ENCODE results near the gene KLHDC7A. TPM values are rescaled to one million over a fixed set of nuclear protein-coding genes. Genes with fewer than 3 reads are reported as not detected.
A peak's percentile ranks its signal among the peaks of the same experiment; 100 is the strongest.

Gene KLHDC7A
- total RNA-seq, 1 experiment from 2014 or later = 13.5 TPM

- DNase-seq (ENCODE audit: low spot score) = no peak
Measured at GRCh38 chr1:18470671-18471355, 9.9 kb upstream of the KLHDC7A start.

DNA sequence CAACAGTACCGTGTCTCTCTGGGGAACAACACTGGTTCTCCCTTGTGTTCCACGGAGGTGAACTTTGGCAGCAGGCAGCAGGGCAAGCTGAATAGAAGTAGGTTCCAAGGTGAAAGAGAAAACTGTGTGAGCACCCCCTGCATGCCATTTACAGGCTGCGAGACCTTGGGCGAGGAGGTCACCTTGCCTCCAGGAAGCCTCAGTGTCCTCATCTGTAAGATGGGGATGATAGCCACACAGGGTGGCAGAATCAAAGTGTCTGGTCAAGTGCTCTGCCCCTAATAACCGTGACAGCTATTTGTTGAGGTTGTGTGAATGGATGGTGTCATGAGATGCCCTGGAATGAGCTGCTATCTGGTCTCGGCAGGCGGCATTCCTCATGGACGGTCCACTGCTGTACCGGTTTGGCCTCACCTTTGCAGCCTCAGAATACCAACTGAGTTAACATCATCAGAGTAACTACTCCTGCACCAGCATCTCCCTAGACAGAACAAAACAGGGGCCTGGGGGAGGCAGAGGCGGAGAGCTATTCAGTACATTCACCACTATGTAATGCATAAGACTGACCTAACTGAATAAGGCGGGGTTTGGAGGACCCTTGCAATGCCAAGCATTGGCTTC, 7.4 kb upstream of the KLHDC7A start:
- no peak for DNase-seq (ENCODE audit: low spot score)

DNA sequence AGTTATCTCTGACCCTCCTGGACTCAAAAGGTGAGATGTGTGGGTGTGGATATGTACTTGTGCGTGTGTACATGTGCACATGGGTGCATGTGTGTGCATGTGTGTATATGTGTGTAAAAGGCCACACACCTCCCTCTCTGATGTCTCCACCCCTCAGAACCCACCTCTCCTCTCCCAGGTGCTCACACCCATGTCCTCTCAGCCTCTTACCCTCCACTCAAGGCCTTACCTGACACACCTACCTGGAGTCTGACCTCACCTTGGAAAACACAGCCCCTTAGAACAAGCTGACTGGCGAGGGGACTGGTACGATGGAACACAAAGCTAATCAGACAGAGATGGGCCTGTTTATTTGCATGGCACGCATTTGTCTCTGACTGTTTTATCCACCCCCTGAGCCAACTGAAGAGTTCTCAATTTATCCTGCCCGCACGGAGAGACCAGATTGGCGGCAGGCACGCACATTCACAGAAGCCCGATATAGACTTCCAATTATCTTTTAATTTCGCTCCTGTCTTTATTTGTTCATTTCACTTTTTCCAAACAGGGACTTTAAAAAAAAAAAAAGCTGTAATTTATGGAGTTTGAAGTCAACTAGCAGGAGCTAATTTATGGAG, 6.1 kb upstream of the KLHDC7A start:
- DNase-seq (ENCODE audit: low spot score) = no peak

DNA sequence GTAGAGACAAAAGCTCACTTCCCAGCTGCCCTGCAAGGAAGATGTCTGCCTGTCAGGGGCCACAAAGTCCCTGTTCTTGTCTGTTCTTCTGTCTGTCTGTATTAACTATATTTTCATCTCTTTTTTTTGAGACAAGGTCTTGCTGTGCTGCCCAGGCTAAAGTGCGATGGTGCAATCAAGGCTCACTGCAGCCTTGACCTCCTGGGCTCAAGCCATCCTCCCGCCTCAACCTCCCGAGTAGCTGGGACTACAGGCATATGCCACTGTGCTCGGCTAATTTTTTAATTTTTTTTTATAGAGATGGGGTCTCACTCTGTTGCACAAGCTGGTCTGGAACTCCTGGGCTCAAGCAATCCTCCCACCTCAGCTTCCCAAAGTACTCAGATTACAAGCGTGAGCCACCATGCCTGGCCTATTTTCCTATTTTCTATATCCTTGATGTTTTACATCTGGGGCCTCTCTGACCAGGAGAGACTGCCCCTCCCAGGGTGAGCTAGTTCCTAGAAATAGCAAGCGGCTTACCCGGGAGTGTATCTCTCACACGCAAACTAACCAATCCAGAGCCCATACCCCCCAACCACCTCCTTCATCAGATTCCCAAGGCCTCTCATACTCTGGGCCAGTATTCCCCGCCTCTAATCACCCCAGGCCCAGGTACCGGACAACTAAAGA, 5.4 kb upstream of the KLHDC7A start:
- DNase-seq (ENCODE audit: low spot score) = no peak

DNA sequence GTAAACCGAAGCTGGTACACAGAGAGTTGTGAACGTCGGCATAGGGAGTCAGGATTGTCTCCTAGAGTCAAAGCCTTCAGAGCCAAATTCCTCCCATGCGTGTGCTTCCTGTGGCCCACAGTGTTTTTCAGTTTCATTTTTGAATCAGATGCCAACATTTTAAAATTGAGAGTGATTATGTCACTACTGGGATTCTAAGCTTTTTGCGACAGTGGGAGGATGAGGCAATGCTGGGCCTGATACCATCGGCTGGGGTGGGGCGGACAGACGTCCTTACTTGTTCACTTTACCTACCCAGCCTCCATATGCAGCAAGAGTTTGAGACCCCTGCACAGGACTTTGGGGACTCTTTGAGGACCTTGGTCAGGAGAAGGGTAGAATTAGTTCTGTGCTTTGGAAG, 1.3 kb upstream of the KLHDC7A start:
- DNase-seq (ENCODE audit: low spot score) = no peak

GRCh38 chr1:18481190-18481920, 625 bp downstream of the KLHDC7A start:
- no peak for DNase-seq (ENCODE audit: low spot score)

GRCh38 chr1:18481921-18482701, 1.4 kb downstream of the KLHDC7A start:
- DNase-seq (ENCODE audit: low spot score) = peak; percentile 36

- DNase-seq (ENCODE audit: low spot score) = no peak
Measured at GRCh38 chr1:18482721-18483425, 2.1 kb downstream of the KLHDC7A start.

- DNase-seq (ENCODE audit: low spot score) = no peak
Measured at GRCh38 chr1:18484276-18484675, 3.5 kb downstream of the KLHDC7A start.

DNA sequence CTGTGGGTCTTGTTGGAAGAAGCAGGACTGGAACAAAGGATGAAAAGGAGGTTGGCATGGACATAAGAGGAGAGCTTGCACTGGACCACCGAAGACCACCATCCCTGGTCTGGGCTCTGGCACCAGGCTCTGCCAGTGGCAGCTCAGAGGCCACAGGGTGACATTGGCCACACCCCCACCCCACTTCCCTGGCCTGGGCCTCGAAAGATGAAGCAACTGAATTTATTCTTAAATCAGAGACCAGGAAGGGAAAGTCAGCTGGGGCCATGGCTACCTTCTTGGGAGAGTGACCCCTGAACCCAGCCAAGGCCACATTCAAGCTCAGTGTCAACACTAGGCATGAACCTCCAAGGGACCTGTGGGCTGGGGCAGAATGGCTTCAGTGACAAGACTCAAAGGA, 4.0 kb downstream of the KLHDC7A start:
- DNase-seq (ENCODE audit: low spot score) = no peak

DNA sequence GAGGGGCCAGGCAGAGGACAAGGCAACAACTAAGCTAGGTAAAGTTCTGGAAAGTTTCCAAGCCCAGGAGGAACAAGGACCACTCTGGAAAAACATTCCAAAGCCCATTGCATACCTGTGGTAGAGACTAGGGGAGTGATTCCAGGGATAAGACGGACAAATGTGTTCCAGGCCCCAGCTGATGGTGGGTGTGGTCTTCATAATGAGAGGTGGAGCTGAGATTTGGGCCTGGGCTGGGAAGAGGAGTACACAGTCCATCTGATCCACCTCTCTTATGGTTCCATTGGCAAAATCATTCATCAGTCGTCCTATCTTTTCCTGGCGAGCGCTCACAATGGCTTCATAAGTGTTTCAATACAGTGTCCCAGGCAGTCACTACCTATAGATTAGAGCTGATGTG, 4.5 kb downstream of the KLHDC7A start:
- DNase-seq (ENCODE audit: low spot score) = no peak

DNA sequence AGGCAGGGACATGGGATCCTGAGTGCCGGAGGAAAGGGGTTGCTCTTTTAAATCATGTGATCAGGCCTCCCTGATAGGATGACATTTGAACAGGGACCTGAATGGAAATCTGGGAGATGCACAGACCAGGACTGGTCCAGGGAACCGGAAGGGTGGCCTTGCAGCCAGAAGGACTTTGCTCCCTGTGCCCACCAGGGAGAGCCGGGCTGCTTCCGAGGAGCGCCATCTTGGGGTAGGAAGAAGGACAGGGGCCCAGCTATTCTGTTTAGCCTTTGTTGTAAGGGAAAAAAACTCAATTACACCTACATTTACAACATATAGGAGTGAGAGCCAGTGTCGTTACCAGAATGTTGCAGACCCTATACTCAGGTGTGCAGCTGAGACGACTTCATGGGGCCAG, 5.5 kb downstream of the KLHDC7A start:
- peak; percentile 31 for DNase-seq (ENCODE audit: low spot score)

GRCh38 chr1:18489417-18490143, 8.8 kb downstream of the KLHDC7A start:
- no peak for DNase-seq (ENCODE audit: low spot score)

GRCh38 chr1:18491168-18491567, 10.4 kb downstream of the KLHDC7A start:
- DNase-seq (ENCODE audit: low spot score) = no peak

GRCh38 chr1:18494304-18494703, 13.6 kb downstream of the KLHDC7A start:
- DNase-seq (ENCODE audit: low spot score) = no peak

- DNase-seq (ENCODE audit: low spot score) = no peak
Measured at GRCh38 chr1:18495635-18496034, 14.9 kb downstream of the KLHDC7A start.

GRCh38 chr1:18496056-18496455, 15.3 kb downstream of the KLHDC7A start:
- no peak for DNase-seq (ENCODE audit: low spot score)

- DNase-seq (ENCODE audit: low spot score) = no peak
Measured at GRCh38 chr1:18496497-18497235, 15.9 kb downstream of the KLHDC7A start.

DNA sequence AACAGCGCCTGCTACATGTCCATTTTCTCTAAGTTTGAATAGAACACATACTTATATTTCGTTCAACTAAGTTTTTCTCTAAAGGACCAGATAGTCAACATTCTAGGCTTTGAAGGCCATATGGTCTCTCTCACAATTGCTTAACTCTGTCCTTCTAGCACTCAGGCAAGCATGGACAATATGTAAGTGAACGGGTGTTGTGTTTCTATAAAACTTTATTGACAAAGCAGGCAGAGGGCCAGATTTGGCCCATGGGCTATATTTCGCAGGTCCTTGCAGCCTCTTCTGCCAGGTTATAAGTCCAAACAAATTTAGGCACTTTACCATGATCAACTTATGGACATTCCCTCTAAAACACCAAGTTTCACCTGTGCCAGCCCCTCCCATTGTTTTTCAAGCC, 21.1 kb downstream of the KLHDC7A start:
- DNase-seq (ENCODE audit: low spot score) = no peak
